Posterior vena cava (tissue), 2 donors: ENCODE results near the gene CGB8. TPM values are rescaled to one million over a fixed set of nuclear protein-coding genes. Genes with fewer than 3 reads are reported as not detected.
"Not testable (repeated sequence)": the region's sequence is repeated elsewhere in the genome, so short reads cannot be mapped to it uniquely, and the experiment has no call there.

Source experiments
- DNase-seq: peaks from one replicate; pipeline ENCODE4 v3.0.0-alpha.2; 2020; ENCODE audit warnings: low spot score
- intact Hi-C, 2 donors: fragments of 100-400 bp; cut with DNase I; formaldehyde crosslinking; loops; one replicate each; pipeline versions ENCODE4 v1.14.1 to v1.14.2; 2022 to 2023
- long read RNA-seq, 2 donors: library from polyadenylated mRNA; unstranded; transcript quantifications; one replicate each; pipeline ENCODE4 v2.0.0, GENCODE V29; 2020 to 2021
- total RNA-seq, 2 donors: library from RNA; stranded (reverse); fragmentation: NEBNext Ultra II Directional; extraction: Animal tissue kit (Norgen Biotek cat#: 25700); gene quantifications; one replicate each; pipeline ENCODE4 v1.2.1, GENCODE V29; 2021
- donor health status: DM: yes; HTN: yes; CAD: no.
- donor health status: DM: yes; HTN: yes; CAD: no.

CGB8 gene
- total RNA-seq = not detected
- long read RNA-seq, donor 1 = 0 reads
- long read RNA-seq, donor 2 = 0 reads

DNA sequence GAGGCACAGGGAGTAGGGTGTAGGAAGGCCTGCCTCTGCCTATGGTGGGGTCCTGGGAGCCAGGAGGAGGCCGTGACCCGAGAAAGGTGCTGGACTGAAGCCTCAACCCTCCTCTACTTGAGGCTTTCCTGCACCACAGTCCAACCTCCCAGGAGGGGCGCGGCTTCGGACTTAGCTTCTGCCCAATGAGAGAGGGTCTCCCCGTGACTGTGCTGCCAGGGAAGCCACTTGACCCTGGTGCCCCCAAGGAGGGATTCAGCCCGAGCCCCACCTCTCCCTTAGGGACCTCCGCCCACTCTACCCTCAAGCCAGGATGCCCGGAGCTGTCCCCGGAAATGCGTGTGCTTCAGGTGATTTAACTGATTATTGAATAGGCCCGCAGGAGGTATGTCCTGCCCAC is at the start of gene CGB8:
TSS of gene CGB8 (minus strand) at position 101 of the 400 bp plus-strand sequence. CDS start 372 bp downstream, outside the sequence.
- DNase-seq, intact Hi-C loops: not testable (repeated sequence)

DNA sequence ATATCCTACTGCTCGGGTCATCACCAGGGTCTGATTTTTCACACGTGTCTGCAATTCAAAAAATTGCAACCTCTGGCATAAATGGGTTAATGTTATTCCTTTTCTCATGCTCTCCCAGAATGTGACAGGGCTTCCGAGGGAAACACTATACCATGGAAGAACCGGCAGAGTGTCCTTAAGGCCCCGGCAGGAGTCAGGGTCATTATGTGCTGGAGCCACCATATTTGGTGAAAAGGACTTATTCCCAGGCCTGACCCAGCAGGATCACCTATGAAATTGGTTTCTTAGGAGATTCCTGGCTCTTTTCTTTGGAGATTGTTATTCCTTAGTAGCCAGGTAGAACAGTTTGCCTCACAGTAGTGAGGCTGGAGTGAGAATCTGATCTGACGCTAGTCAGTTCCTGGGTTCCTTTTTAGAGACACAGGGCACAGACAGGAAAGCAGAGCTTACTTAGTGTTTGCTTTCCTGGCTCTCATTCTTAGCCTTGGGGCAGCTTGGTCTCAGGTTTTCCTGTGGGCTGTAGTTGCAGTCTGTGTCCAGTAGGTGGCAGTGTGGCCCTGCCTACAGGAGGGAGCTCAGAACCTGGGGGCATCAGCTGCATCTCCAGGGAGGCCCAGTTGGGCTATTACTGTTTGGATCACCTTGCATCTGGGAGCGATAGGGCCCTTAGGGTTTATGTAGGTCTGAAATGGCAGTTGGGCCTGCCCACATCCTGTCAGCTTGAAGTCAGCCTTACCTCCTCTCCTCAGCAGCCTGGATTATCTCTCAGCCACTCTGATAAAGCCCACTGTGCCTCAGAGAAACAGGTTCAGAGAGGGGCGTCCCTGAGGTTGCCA is 48.8 kb upstream of the CGB8 start:
- no peak for DNase-seq
- intact Hi-C loops = loop anchor here in 1 of 2 donors (5.0 kb wide), 1 partner anchor 105 kb away; no protein-coding TSS in a partner anchor

DNA sequence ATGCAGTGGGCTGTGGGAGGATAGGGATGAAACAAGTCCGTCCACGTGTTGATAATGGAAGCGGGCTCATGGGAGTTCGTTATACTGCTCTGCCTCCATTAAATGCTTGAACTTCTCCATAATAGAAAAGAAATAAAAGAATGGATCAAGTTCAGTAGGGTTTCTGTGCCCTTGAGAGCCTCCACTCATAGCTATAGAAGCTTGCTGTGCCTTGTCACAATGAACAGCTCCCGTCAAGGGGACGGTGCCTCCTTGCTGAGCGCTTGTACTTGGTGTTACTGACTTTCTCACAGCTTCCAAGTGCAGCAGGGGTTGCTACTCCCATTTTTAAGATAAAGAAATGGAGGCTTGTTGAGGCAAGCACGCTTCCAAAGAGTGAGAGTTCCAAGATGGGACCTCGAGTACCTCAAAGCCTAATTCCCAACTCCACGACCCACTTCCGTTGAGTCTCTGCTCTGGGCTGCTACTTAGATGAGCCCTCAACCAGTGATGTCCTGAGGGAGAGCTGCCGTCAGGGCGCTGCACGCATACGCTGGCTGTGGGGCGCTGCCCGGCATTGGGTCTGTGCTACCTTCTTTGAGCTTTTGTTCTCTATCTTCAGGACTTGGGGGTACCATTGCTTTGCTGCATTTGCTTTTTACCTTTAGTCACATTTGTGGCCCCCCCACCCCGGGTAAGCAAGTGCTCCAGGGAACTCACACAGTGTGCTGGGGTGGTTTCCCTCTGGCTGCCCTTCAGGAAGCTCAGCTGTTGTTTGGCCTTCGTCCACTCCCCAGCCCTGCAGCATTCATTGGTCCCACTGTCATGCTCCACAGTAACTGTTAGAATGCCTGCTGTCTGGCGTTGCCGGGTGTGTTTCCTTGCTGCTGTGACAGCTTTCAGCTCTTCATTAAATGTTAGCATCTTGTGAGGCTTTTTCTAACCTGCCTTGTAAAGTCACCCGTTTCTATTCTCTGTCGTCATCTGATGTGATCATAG is 45.9 kb upstream of the CGB8 start:
- DNase-seq = no peak
- intact Hi-C loops = loop anchor here in 1 of 2 donors (5.0 kb wide), 1 partner anchor 108 kb away; no protein-coding TSS in a partner anchor

DNA sequence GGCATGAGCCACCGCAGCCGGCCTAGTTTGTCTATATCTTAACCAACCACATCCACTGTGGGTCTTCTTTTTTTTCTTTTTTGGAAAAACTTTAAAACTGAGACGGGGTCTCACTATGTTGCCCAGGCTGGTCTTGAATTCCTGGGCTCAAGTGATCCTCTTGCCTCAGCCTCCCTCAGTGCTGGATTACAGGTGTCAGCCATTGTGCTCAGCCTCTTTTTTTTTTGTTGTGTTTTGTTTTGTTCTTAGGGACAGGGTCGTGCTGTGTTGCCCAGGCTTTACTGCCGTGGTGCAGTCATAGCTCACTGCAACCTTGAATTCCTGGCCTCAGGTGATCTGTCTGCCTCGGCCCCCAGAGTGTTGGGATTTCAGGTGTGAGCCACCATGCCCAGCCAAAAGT is 43.8 kb upstream of the CGB8 start:
- intact Hi-C loops = no loop called here

DNA sequence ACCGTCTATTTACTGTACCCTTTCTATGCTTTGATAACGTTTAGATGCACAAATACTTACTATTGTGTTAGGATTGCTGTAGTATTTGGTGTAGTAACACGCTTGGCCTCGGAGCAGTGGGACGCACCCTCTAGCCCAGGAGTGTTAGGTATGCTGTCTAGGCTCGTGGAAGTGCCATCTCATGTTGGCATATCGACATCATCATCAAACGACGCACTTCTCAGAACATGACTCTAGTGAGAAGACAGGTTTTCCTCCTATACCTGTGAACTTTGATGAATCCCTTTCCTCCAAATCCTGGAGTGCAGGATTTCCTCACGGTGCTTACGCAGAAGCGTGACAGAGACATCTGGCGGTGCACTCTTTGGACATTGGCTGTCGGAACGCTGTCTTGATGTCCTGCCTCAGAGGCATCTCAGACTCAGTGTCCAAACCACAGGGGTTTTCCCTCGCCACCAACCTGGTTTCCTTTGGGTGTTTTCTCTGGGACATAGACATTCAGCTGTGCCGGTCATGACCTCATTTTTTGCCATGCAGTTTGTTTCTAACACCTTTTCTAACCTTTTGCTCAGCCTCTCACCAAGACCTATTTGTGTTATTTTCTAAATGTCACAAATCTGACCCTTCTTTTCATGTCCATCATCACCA is 42.6 kb upstream of the CGB8 start:
- DNase-seq = no peak
- intact Hi-C loops = no loop called here

More for the DNA sequence above, 43.8 kb upstream of the CGB8 start:
- DNase-seq = no peak

DNA sequence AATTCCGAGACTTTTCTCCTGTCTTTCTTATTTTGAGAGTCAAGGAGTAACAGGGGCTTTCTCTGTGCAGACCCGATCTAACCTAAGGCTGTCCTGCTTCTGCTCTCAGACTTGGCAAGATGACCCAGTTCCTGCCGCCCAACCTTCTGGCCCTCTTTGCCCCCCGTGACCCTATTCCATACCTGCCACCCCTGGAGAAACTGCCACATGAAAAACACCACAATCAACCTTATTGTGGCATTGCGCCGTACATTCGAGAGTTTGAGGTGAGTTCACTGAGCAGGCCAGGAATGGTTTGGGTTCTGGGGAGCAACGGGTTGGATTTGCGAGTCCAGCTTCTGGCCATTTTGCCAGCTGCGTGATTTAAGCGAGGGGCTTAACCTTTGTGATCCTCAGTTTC is 37.4 kb upstream of the CGB8 start:
- no peak for DNase-seq
- intact Hi-C loops = no loop called here

DNA sequence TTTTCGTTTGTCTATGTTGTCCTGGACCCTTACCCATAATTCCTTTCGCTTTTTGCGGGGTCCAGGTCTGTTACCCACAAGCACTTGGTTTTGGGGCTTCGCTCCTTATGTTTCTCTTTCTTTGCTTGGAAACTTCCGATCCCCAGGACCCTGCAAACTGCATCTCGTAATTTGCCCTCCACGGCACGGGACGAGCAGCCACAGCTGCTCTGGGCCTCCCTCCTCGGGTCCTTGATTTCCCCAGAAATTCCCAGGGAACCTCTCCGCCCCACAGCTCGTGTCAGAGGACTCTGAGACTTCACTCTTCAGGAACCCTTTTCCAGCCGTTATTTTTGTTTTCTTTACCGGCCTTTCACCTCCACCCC is 36.9 kb upstream of the CGB8 start:
- intact Hi-C loops = no loop called here

DNA sequence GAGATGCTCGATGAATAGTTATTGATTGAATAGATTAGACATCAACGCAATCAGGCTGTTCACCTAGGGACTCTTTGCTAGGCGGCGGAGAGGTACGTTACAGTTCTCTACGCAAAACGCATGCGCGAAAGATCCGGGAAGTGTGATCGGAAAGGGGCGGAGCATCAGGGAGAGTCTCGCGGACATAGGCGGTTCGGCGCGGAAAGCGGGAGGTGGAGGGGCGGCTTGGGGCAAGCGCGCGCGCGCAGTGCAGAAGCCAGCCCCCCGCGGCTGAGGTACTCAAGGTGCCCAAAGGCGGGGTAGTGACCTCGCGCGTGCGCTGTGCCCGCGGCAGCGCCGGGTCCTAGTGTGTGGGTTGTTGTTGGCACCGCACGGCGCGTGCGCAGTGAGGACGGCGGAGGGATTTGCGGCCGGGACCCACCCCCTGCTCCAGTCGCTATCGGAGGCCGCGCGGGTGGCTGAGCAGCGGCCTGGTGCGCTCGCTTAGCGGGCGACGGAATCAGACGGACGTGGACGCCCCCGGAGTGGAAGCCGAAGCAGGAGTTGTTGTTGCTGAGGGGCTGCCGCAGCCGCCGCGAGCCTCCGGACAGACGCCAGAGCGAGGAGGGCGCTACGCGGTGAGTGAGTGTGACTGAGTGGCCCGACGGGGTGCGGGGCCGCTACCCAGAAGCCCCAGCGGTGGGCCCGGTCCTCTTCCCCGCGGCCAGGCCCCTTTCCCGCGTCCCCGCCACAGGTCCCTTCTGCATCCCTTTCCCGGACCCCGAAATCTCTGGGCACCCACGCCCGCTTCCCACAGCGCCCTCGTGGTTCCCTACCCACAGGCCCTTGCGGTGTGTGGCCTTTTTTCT is 36.3 kb upstream of the CGB8 start, which contains the start of gene SNRNP70:
TSS of gene SNRNP70 (plus strand) at position 432 of the 848 bp plus-strand sequence. CDS start 964 bp downstream, outside the sequence.
- intact Hi-C loops = no loop called here
- peak; percentile 100 for DNase-seq

More for the DNA sequence above, 36.9 kb upstream of the CGB8 start:
- no peak for DNase-seq

DNA sequence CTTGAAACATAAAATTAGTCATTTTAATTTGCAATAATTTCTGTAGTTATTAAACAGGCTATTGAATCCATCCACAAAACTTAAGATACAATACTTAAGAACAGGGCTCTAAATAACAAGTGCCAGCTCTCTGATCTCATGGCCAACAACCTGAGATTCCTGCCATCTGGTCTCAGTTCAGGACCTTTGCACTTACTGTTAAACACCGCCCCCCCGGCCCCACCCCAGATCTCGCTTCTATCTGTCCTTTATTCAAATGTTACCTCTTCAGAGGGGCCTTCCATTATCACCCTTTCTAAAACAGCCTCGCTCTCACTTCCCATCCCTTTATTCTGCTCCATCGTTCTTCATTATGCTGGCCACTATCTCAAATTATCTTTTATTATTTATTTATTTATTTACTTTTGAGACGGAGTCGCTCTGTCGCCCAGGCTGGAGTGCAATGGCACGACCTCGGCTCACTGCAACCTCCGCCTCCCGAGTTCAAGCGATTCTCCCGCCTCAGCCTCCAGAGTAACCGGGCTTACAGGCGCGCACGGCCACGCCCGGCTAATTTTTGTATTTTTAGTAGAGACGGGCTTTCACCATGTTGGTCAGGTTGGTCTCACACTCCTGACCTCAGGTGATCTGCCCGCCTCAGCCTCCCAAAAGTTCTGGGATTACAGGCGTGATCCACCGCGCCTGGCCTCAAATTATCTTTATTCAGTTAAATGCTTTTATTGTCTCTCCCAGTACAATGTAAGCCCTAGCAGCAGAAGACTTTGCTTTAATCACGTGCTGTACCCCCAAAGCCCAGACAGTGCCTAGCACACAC is 35.5 kb upstream of the CGB8 start:
- no peak for DNase-seq
- intact Hi-C loops = no loop called here

DNA sequence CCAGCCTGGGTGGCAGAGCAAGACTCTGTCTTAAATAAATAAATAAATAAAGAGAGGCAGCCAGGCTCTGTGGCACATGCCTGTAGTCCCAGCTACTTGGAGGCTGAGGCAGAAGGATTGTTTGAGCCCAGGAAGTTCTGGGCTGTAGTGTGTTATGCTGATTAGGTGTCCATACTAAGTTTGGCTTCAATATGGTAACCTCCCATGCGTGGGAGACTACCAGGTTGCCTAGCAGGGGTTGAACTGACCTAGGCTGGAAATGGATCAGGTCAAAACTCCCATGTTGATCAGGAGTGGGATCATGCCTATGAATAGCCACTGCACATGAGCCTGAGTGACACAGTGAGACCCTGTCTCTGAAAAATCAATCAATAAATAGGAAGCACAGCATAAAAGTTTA is 32.4 kb upstream of the CGB8 start:
- intact Hi-C loops = no loop called here
- DNase-seq = no peak

DNA sequence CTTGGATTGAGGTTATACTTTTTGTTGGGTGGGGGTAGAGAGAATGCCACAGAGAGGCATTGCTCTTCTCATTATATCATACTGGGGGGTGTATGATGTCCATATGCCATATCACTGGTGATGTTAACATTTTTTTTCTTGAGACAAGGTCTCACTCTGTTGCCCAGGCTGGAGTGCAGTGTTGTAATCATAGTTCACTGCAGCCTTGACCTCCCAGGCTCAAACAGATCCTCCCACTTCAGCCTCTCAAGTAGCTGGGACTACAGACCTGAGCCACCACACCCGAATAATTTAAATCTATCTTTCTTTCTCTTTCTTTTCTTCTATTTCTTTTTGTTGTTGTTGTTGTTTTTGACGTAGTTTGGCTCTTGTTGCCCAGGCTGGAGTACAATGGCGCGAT is 31.5 kb upstream of the CGB8 start:
- intact Hi-C loops = no loop called here

DNA sequence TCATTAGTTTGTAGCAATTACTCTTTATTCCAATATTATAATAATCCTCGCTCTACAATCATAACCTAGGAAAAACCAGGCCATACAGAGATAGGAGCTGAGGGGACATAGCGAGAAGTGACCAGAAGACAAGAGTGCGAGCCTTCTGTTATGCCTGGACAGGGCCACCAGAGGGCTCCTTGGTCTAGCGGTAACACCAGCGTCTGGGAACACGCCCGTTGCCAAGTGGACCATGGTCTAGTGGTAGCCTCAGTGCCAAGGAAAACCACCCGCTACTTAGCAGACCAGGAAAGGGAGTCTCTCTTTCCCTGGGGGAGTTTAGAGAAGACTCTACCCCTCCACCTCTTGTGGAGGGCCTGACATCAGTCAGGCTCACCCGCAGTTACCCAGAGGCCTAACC is 26.0 kb upstream of the CGB8 start:
- intact Hi-C loops = not testable (repeated sequence)
- peak; percentile 88 for DNase-seq

More for the DNA sequence above, 31.5 kb upstream of the CGB8 start:
- no peak for DNase-seq

DNA sequence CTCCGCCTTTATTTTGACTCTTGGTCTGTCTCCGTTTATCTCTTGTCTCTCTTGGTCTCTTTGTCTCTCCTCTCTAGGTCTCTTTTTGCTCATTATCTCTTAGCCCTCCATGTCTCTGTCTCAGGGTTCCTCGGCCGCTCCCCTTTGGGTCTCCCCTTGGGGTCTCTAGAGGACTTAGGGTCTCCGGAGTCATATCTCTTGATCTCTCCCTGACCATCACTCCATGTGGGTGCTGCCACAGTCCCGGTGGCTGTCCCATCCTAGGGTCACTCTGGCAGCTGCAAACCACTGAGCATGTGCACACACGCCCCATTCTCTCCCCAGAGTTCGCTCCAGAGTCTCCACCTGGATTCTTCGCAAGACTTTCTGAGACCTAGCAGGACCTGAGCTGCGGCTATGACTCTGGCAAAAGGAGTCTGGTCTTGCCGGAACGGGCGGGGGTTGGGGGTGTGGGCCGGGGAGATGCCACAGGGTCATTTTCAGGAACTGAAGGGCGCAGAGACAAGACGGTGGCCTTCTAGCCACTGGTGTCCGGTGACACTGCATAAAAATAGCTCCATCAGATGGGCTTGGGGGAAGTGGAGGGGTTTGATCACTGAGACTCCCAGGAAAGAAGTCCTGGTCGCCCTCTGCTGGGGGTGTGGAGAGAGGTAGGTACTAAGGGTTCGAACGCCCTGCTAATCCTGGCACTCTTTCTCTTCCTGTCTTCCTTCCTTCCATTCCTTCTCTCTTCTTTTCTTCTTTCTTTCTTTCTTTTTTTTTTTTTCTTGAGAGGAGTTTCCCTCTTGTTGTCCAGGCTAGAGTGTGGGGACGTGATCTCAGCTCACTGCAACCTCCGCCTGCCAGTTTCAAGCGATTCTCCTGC is 24.8 kb upstream of the CGB8 start:
- no peak for DNase-seq
- intact Hi-C loops = no loop called here

DNA sequence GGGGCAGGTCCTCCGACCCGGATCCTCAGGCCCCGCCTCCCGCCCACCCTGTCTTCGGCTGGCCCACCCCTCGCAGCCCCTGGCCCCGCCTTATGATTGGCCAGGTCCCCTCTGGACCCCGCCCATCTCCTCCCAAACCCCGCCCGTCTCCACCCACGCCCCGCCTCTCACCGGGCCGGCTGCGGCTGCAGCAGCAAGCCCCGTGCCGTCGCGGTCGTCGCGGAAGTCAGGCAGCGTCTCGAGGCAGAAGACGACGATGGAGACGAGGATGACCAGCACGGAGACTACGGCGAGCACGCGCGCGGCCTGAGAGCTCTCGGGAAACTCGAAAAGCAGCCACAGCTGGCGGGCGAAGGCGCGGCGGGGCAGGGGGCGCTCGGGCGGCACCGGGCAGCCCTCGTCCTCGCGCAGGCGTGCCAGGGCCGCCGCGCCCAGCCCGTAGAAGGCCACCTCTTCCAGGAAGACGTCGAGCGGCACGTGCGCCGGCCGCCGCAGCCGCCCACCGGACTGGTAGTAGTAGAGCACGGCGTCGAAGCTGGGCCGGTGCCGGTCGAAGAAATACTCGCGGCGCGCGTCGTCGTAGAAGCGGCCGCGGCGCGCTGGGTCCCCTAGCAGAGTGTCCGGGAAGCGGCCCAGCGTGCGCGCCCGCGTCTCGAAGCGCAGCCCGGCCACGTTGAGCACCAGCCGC is 23.1 kb upstream of the CGB8 start:
- intact Hi-C loops = no loop called here
- DNase-seq = no peak

DNA sequence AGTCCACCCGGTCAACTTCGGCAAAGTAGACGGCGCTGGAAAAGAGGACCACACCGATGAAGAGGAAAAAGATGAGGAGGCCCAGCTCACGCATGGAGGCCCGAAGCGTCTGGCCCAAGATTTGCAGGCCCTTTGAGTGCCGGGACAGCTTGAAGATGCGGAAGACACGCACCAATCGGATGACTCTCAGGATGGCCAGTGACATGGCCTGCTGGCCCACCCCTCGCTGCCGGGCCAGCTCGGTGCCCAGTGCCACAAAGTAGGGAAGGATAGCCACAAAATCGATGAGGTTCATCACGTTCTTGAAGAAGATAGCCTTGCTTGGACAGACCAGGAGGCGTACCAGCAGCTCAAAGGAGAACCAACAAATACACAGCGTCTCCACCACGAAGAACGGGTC is 21.5 kb upstream of the CGB8 start:
- intact Hi-C loops = no loop called here
- no peak for DNase-seq

DNA sequence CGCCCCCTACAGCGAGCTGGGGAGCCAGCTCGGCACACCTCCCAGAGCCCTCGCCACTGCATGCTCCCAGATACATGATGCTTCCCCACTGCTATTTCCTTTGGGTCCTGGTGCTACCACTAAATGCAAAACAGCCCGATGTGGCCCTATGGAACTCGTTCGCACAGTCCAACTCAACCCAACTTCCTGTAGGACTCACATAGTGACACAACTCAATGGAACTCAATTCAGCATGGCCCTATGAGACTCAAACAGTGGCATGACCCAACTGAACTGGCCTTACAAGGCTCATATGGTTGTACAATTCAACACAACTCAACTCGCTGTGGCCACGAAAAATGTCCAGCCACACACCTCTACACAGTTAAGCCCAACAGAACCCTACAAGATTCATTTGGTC is 20.1 kb upstream of the CGB8 start:
- no peak for DNase-seq
- intact Hi-C loops = no loop called here
